WI38 (cell line): Measurements from ENCODE around the gene NYAP2.

ENCODE experiments used
- H3K4me3 ChIP-seq: 2 replicates; pipeline ENCODE4 v1.5.1; 2011; ENCODE audit warnings: low read depth, mild to moderate bottlenecking, control low read depth, low read length
- TF ChIP-seq, protein P1 (sequence below): IDR thresholded peaks from 2 replicates; pipeline ENCODE4 v1.5.1; 2012; ENCODE audit warnings: low read depth, mild to moderate bottlenecking, control low read depth, low read length

NYAP2 gene

GRCh38 chr2:225494100-225494459, 94.6 kb downstream of the NYAP2 start:
- TF ChIP-seq, protein P1, sequence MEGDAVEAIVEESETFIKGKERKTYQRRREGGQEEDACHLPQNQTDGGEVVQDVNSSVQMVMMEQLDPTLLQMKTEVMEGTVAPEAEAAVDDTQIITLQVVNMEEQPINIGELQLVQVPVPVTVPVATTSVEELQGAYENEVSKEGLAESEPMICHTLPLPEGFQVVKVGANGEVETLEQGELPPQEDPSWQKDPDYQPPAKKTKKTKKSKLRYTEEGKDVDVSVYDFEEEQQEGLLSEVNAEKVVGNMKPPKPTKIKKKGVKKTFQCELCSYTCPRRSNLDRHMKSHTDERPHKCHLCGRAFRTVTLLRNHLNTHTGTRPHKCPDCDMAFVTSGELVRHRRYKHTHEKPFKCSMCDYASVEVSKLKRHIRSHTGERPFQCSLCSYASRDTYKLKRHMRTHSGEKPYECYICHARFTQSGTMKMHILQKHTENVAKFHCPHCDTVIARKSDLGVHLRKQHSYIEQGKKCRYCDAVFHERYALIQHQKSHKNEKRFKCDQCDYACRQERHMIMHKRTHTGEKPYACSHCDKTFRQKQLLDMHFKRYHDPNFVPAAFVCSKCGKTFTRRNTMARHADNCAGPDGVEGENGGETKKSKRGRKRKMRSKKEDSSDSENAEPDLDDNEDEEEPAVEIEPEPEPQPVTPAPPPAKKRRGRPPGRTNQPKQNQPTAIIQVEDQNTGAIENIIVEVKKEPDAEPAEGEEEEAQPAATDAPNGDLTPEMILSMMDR = no peak

DNA sequence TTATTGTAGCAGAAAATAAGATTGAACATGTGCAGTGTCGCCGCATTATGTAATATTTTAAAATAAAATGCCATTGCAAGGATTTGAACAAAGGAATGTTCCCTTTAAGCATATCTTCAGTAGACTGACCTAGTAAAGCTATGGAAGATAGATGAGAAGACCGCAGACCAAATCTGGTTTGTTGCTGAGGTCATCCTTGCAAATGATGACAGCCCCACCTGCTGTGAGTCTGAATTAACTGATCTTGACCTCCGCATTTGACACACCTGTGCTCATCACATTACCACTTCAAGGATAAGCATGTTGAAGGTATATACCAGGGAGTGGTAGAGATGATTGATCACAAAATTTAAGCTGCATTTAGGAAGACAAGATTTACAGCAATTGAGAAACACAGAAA, 96.2 kb downstream of the NYAP2 start:
- H3K4me3 ChIP-seq = no peak overlapping the region
- TF ChIP-seq, protein P1 = no peak

More at GRCh38 chr2:225494100-225494459, 94.6 kb downstream of the NYAP2 start:
- no peak overlapping the region for H3K4me3 ChIP-seq

DNA sequence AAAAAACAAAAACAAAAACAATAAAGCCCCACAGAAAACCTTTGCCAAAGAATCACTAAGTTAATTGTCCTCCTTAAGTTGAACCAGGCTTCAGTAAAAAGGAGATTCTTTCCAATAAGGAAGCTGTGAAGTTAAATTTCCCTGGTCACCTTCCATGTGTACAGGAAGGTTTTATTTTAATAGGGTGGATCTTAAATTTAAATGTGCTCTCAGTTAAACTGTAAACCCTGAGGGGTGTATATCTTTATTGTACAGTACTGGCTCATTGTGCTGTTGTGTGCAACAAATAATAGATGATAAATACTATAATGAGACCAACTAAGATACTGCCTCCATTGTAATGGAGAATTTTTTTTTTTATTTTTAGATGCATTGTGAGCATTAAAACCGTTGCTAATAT, 97.1 kb downstream of the NYAP2 start:
- no peak overlapping the region for H3K4me3 ChIP-seq
- TF ChIP-seq, protein P1 = no peak

DNA sequence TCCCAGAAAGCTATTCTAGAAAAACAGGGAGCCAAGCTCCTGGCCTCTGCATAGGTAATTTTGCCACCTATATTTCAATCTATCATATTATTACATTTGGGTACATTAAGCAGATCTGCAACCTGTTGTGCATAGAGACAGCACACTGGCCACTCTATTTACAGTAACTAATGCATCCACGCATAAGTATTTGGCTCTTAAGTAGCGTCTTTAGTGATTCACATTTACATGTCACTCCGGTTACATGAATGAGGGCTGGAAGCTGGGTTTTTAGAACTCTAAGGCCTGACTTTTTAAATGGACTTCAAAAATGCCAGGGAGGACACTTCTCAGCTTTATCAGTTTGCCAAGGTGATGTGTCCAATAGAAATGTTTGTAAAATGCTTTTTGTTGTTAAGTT, 97.7 kb downstream of the NYAP2 start:
- TF ChIP-seq, protein P1 = no peak
- H3K4me3 ChIP-seq = no peak overlapping the region

GRCh38 chr2:225501022-225501421, 101.5 kb downstream of the NYAP2 start:
- H3K4me3 ChIP-seq = no peak overlapping the region
- TF ChIP-seq, protein P1 = no peak

GRCh38 chr2:225502971-225503370, 103.5 kb downstream of the NYAP2 start:
- no peak overlapping the region for H3K4me3 ChIP-seq
- TF ChIP-seq, protein P1 = no peak

DNA sequence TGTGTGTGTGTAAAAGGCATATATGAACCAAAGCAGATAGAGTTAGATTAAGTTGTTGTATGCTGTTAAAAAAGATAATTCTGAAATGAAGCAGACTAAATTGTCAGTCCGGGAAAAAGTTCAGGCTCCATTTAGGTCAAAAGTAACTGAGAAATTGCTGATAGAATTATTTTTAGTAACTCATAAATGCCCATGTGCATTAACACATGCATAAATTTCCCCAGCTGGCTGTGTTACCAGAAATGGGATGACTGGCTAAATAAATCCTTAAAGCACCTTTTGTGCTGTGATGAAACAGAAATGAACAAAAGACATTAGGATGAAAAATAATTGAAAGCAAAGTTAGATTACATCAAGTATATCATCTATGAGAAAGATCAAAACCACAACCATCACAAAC, 111.3 kb downstream of the NYAP2 start:
- TF ChIP-seq, protein P1 = no peak
- H3K4me3 ChIP-seq = no peak overlapping the region
